T-helper 22 cell (primary cell): Measurements from ENCODE around the gene CCR1.
"Not testable (repeated sequence)": the region's sequence is repeated elsewhere in the genome, so short reads cannot be mapped to it uniquely, and the experiment has no call there.

Experiments
- DNase-seq: peaks from one replicate; pipeline ENCODE4 v3.0.0-alpha.2; 2020; ENCODE audit warnings: low read depth

Gene CCR1

DNA sequence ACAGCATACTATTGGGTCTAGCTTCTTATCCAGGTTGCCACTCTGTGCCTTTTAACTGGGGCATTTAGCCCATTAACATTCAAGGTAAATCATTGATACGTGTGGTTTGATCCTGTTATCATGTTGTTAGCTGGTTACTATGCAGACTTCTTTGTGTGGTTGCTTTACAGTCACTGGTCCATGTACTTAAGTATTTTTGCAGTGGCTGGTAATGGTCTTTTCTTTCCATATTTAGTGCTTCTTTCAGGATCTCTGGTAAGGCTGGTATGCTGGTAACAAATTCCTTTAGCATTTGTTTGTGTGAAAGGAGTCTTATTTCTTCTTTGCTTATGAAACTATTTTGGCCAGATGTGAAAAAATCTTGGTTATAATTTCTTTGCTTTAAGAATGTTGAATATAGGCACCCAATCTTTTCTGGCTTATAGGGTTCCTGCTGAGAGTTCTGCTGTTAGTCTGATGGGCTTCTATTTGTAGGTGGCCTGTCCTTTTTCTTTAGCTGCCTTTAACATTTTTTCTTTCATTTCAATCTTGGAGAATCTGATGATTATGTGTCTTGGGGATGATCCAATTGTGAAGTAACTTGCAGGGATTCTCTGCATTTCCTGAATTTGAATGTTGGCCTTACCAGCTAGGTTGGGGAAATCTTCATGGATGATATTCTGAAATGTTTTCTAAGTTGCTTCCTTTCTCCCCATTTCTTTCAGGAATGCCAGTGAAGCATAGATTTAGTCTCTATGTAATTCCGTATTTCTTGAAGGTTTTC is 39.3 kb downstream of the CCR1 start:
- no peak for DNase-seq

DNA sequence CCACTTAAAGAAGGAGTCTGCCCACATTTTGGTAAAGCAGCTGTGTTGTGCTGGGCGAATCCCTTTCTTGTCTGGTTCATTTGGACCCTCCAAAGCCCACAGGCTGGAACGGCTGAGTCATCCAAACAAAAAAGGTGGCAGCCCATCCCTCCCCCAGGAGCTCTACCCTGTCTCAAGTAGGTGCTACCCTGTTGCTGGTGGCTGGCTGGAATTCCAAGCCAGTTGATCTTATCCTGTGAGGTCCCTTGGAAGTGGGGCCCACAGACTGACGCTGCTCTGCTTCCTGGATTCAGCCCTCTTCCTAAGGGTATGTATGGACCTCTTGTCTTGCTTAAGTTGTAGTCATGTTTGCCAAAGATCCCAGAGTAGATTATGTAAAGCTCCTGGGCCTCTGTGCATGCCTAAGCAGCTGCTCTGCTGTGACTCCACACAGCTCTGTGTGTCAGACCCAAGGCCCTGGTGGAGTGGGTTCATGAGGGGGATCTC is 44.5 kb downstream of the CCR1 start:
- DNase-seq: no peak

DNA sequence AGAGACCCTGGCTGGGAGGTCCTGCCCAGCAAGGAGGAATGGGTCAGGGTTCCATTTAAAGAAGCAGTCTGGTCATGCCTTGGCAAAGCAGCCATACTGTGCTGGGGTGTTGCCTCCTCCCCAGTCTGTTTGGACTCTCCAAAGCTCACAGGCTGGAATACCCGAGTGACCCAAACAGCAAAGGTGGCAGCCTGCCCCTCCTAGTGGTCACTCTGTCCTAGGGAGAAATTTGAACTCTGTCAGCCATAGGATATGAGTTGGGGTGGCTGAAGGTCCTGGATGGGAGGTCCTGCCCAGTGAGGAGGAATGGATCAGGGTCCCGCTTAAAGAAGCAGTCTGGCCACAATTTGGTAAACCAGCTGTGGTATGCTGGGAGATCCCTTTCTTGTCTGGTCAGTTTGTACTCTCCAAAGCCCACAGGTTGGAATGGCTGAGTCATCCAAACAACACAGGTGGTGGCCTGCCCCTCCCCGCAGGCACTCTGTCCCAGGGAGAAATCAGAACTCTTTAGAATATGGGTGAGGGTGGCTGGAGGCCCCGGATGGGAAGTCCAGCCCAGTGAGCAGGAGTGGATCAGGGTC is 45.0 kb downstream of the CCR1 start:
- DNase-seq: no peak

DNA sequence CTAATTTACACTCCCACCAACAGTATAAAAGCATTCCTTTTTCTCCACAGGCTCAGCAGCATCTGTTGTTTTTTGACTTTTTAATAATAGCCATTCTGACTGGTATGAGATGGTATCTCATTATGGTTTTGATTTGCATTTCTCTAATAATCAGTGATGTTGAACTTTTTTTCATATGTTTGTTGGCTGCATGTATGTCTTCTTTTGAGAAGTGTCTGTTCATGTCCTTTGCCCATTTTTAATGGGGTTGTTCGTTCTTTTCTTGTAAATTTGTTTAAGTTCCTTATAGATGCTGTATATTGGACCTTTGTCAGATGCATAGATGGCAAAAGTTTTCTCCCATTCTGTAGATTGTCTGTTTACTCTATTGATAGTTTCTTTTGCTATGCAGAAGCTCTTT is 50.4 kb downstream of the CCR1 start:
- not testable (repeated sequence) for DNase-seq

DNA sequence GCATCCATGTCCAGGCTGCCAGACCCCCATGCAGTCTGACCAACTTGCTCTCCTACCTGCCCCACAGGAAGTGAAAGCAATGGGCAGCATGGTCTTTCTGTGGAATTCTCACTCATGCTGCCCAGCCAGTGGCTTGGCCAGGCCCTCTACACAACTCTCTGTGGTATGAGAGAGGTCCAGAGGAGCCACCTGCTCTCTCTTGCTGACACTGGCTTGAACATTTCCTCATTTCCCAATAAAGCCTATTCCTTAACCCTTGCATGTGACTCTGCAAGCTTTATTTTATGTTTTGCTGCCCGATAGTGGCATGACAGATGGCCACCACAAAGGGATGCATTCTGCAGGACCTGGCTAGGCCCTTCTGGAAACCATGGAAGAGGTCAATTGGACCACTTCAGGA is 53.8 kb downstream of the CCR1 start:
- no peak for DNase-seq
